ENCODE data around the gene POLR3C.

GRCh38 chr1:145878724-145879123, 54.7 kb downstream of the POLR3C start:
- TF ChIP-seq CTCF (IDR thresholded peaks at IDR 0.05), result no peak
- no peak for TF ChIP-seq SIN3A (IDR thresholded peaks at IDR 0.05; ENCODE audit: borderline replicate concordance, insufficient read depth, low read depth, low read length)
